HG03139 (cell line): ENCODE results near the gene KRTAP9-2.
"Not testable (repeated sequence)": the region's sequence is repeated elsewhere in the genome, so short reads cannot be mapped to it uniquely, and the experiment has no call there.

ENCODE experiments used
- ATAC-seq: cut with Tn5 transposase; IDR thresholded peaks from one replicate; pipeline ENCODE4 v1.9.1; 2021; ENCODE audit not compliant: unreplicated experiment

Gene KRTAP9-2

GRCh38 chr17:41232399-41233105 is 6.1 kb downstream of the KRTAP9-2 start, which contains the start of gene KRTAP9-3:
Gene KRTAP9-3 (plus strand): TSS chr17:41232449. CDS start chr17:41232502, 53 bp downstream.
- not testable (repeated sequence) for ATAC-seq

GRCh38 chr17:41237116-41237515 is 10.7 kb downstream of the KRTAP9-2 start:
- ATAC-seq: not testable (repeated sequence)

GRCh38 chr17:41237949-41238437 is 11.5 kb downstream of the KRTAP9-2 start, which contains the start of gene KRTAP9-8:
Gene KRTAP9-8 (plus strand): TSS chr17:41237999. CDS start chr17:41238052, 53 bp downstream.
- not testable (repeated sequence) for ATAC-seq

GRCh38 chr17:41246995-41247787 is 20.7 kb downstream of the KRTAP9-2 start:
- not testable (repeated sequence) for ATAC-seq

- not testable (repeated sequence) for ATAC-seq
Measured at GRCh38 chr17:41249637-41250240, 23.3 kb downstream of the KRTAP9-2 start, which contains the start of gene KRTAP9-4. Gene KRTAP9-4 (plus strand): TSS chr17:41249687. CDS start chr17:41249721, 34 bp downstream.

- no peak for ATAC-seq
Measured at GRCh38 chr17:41251261-41251660, 24.8 kb downstream of the KRTAP9-2 start.

GRCh38 chr17:41254861-41255260 is 28.4 kb downstream of the KRTAP9-2 start:
- ATAC-seq: no peak

- not testable (repeated sequence) for ATAC-seq
Measured at GRCh38 chr17:41255381-41256290, 29.2 kb downstream of the KRTAP9-2 start, which contains the start of gene KRTAP9-9. Gene KRTAP9-9 (plus strand): TSS chr17:41255384.

GRCh38 chr17:41256291-41256685 is 29.8 kb downstream of the KRTAP9-2 start:
- no peak for ATAC-seq

GRCh38 chr17:41258406-41258805 is 32.0 kb downstream of the KRTAP9-2 start:
- ATAC-seq: no peak

GRCh38 chr17:41263212-41263611 is 36.8 kb downstream of the KRTAP9-2 start:
- ATAC-seq: no peak

GRCh38 chr17:41264599-41264998 is 38.2 kb downstream of the KRTAP9-2 start:
- ATAC-seq: no peak

GRCh38 chr17:41265078-41265477 is 38.6 kb downstream of the KRTAP9-2 start, which contains the start of gene KRTAP9-6:
Gene KRTAP9-6 (plus strand): TSS chr17:41265378. CDS start chr17:41265378, 0 bp downstream.
- no peak for ATAC-seq

GRCh38 chr17:41267711-41268110 is 41.3 kb downstream of the KRTAP9-2 start:
- no peak for ATAC-seq

GRCh38 chr17:41271323-41271722 is 44.9 kb downstream of the KRTAP9-2 start:
- not testable (repeated sequence) for ATAC-seq

GRCh38 chr17:41271858-41272257 is 45.4 kb downstream of the KRTAP9-2 start:
- ATAC-seq: no peak

GRCh38 chr17:41275648-41276190 is 49.3 kb downstream of the KRTAP9-2 start, which contains the start of gene KRTAP9-7:
Gene KRTAP9-7 (plus strand): TSS chr17:41275698. CDS start chr17:41275698, 0 bp downstream.
- ATAC-seq: not testable (repeated sequence)
